ENCODE measurements around the gene GDF10. TPM values are rescaled to one million over a fixed set of nuclear protein-coding genes. Genes with fewer than 3 reads are reported as not detected.

Gene GDF10
- polyA plus RNA-seq, 1 experiment, result not detected

GRCh38 chr10:47309408-47310089, 9.6 kb downstream of the GDF10 start:
- no peak overlapping the region for H3K4me3 ChIP-seq (ENCODE audit: low read depth, low read length)
- no peak for DNase-seq (ENCODE audit: low read depth)
- POLR2A ChIA-PET, result no interaction called here
- CTCF ChIA-PET, result interaction anchor here (2.1 to 9.7 kb wide), 2 partner anchors 264 to 315 kb away, joined by 5 to 215 read pairs; no protein-coding TSS in a partner anchor
- no peaks in the 10 kb centered on the region for H3K36me3 ChIP-seq (ENCODE audit: control insufficient read depth, insufficient read depth, low read length)
- peaks cover 1% of the 10 kb centered on the region; the same call in 1 of the 2 replicates for H3K27me3 ChIP-seq (ENCODE audit: control insufficient read depth, insufficient read depth, low read length)
- peak; percentile 27; the same call in 1 of the 2 replicates for TF ChIP-seq CTCF (IDR thresholded peaks at IDR 0.05; ENCODE audit: insufficient read depth, low read depth, low read length)

- ChIA-PET POLR2A (no interaction called here), CTCF (interaction anchor here (2.1 to 9.7 kb wide), 2 partner anchors 265 to 315 kb away, joined by 5 to 215 read pairs; no protein-coding TSS in a partner anchor)
- Histone ChIP-seq H3K4me3 (ENCODE audit: low read depth, low read length) (no peak overlapping the region), H3K36me3 (ENCODE audit: control insufficient read depth, insufficient read depth, low read length) (no peaks in the 10 kb centered on the region), H3K27me3 (ENCODE audit: control insufficient read depth, insufficient read depth, low read length) (peaks cover 1% of the 10 kb centered on the region; the same call in 1 of the 2 replicates)
- no peak for DNase-seq (ENCODE audit: low read depth)
- no peak for TF ChIP-seq CTCF (IDR thresholded peaks at IDR 0.05; ENCODE audit: insufficient read depth, low read depth, low read length)
These were observed 10.1 kb downstream of the GDF10 start for GRCh38 chr10:47310090-47310505.

GRCh38 chr10:47311193-47311931, 11.4 kb downstream of the GDF10 start:
- no peak for TF ChIP-seq CTCF (IDR thresholded peaks at IDR 0.05; ENCODE audit: insufficient read depth, low read depth, low read length)
- Histone ChIP-seq H3K36me3 (ENCODE audit: control insufficient read depth, insufficient read depth, low read length) (no peaks in the 10 kb centered on the region), H3K27me3 (ENCODE audit: control insufficient read depth, insufficient read depth, low read length) (peaks cover 1% of the 10 kb centered on the region; the same call in 1 of the 2 replicates), H3K4me3 (ENCODE audit: low read depth, low read length) (no peak overlapping the region)
- no peak for DNase-seq (ENCODE audit: low read depth)
- ChIA-PET CTCF (interaction anchor here (0.7 to 9.7 kb wide), 33 partner anchors 8 to 317 kb away, joined by 3 to 215 read pairs (median 5); partner anchors contain the start of gene GDF10), POLR2A (no interaction called here)

- Histone ChIP-seq H3K27me3 (ENCODE audit: control insufficient read depth, insufficient read depth, low read length) (peaks cover 1% of the 10 kb centered on the region; the same call in 1 of the 2 replicates), H3K36me3 (ENCODE audit: control insufficient read depth, insufficient read depth, low read length) (no peaks in the 10 kb centered on the region), H3K4me3 (ENCODE audit: low read depth, low read length) (no peak overlapping the region)
- TF ChIP-seq CTCF (IDR thresholded peaks at IDR 0.05; ENCODE audit: insufficient read depth, low read depth, low read length), result peak; percentile 96
- POLR2A ChIA-PET, result no interaction called here
- DNase-seq (ENCODE audit: low read depth), result peak; percentile 1
- CTCF ChIA-PET, result interaction anchor here (0.7 to 9.7 kb wide), 35 partner anchors 9 to 318 kb away, joined by 3 to 215 read pairs (median 5); partner anchors contain the start of gene GDF10
These were observed 12.1 kb downstream of the GDF10 start for GRCh38 chr10:47311932-47312662.
